C4-2B (cell line): Measurements from ENCODE around the gene HAPLN1.

Source experiments
- ZFX ChIP-seq: fragments of 450-650 bp; IDR thresholded peaks from 2 replicates; pipeline ENCODE4 v1.6.1; 2017
- TF ChIP-seq, protein P1 (sequence below): fragments of 450-650 bp; conservative IDR thresholded peaks from 2 replicates; pipeline ENCODE4 v1.5.1; 2017; ENCODE audit warnings: mild to moderate bottlenecking

DNA sequence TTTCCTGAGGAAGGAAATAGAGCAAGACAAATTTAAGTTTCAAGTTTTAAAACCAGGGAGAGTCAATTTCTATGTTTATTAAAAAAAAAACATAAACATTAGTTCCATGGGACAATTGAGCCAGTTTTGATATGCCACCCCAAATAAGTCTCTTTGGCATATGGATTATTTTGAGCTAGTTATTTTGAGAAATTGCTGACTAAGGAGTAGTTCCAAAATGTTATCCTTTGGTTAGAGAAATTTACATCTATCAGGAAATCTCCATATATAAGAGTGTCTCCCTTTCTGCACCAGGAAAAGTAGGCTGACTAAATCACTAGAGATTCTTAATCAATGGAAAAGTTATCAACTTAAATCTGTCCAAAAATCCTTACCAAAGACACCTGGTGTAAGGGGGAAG, 105.8 kb downstream of the HAPLN1 start:
- TF ChIP-seq, protein P1, sequence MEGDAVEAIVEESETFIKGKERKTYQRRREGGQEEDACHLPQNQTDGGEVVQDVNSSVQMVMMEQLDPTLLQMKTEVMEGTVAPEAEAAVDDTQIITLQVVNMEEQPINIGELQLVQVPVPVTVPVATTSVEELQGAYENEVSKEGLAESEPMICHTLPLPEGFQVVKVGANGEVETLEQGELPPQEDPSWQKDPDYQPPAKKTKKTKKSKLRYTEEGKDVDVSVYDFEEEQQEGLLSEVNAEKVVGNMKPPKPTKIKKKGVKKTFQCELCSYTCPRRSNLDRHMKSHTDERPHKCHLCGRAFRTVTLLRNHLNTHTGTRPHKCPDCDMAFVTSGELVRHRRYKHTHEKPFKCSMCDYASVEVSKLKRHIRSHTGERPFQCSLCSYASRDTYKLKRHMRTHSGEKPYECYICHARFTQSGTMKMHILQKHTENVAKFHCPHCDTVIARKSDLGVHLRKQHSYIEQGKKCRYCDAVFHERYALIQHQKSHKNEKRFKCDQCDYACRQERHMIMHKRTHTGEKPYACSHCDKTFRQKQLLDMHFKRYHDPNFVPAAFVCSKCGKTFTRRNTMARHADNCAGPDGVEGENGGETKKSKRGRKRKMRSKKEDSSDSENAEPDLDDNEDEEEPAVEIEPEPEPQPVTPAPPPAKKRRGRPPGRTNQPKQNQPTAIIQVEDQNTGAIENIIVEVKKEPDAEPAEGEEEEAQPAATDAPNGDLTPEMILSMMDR = no peak
- no peak for TF ChIP-seq ZFX
